GM12878 (cell line): ENCODE data around the gene RNASEH2A. TPM values are rescaled to one million over a fixed set of nuclear protein-coding genes. Genes with fewer than 3 reads are reported as not detected.
A peak's percentile ranks its signal among the peaks of the same experiment; 100 is the strongest.

Source experiments
- CBX3 ChIP-seq: fragments of 200-600 bp; sonication (generic); IDR thresholded peaks from 2 replicates; pipeline ENCODE4 v1.6.1; 2016; ENCODE audit warnings: low read depth, borderline replicate concordance
- CTCF ChIP-seq, 3 experiments: IDR thresholded peaks in 2 of 3; conservative IDR thresholded peaks in 1 of 3; 2 replicates each; pipeline ENCODE4 v1.5.1; 2011; ENCODE audit warnings: low read depth in 3 of 3, low read length in 3 of 3, mild to moderate bottlenecking in 3 of 3, control low read depth in 2 of 3, moderate library complexity in 2 of 3, inconsistent platforms in 1 of 3, mixed read lengths in 1 of 3; ENCODE audit not compliant: control insufficient read depth in 2 of 3, insufficient read depth in 1 of 3; ENCODE audit errors: extremely low read depth in 1 of 3
- ELK1 ChIP-seq: IDR thresholded peaks from 2 replicates; pipeline ENCODE4 v1.6.1; 2012; ENCODE audit warnings: low read depth, low read length, improper control_type of control experiment
- ESRRA ChIP-seq: IDR thresholded peaks from 2 replicates; pipeline ENCODE4 v1.6.1; 2012; ENCODE audit warnings: mild to moderate bottlenecking, low read length, improper control_type of control experiment
- EZH2 ChIP-seq: IDR thresholded peaks from 2 replicates; pipeline ENCODE4 v1.6.1; 2012; ENCODE audit warnings: low read depth, mild to moderate bottlenecking, control low read depth, inconsistent platforms, low read length, borderline replicate concordance; ENCODE audit not compliant: control insufficient read depth
- GATAD2B ChIP-seq: fragments of 450-650 bp; conservative IDR thresholded peaks from 2 replicates; pipeline ENCODE4 v1.6.1; 2017; ENCODE audit warnings: low read depth, mild to moderate bottlenecking, moderate library complexity
- IRF3 ChIP-seq: fragments of 450-650 bp; IDR thresholded peaks from 2 replicates; pipeline ENCODE4 v1.6.1; 2014; ENCODE audit warnings: mild to moderate bottlenecking
- JUNB ChIP-seq: IDR thresholded peaks from 2 replicates; pipeline ENCODE4 v1.6.1; 2016; ENCODE audit warnings: antibody characterized with exemption, mild to moderate bottlenecking
- NFXL1 ChIP-seq: fragments of 450-650 bp; IDR thresholded peaks from 2 replicates; pipeline ENCODE4 v1.6.1; 2017; ENCODE audit warnings: antibody characterized with exemption, mild to moderate bottlenecking, borderline replicate concordance
- NFYB ChIP-seq: IDR thresholded peaks from 2 replicates; pipeline ENCODE4 v1.6.1; 2011; ENCODE audit warnings: low read depth, mild to moderate bottlenecking, low read length, improper control_type of control experiment, moderate library complexity; ENCODE audit not compliant: insufficient read depth
- SREBF1 ChIP-seq: IDR thresholded peaks from 2 replicates; pipeline ENCODE4 v1.6.1; 2012; ENCODE audit warnings: mild to moderate bottlenecking, low read length
- SREBF2 ChIP-seq: IDR thresholded peaks from 2 replicates; pipeline ENCODE4 v1.6.1; 2012; ENCODE audit warnings: mild to moderate bottlenecking, low read length
- TBL1XR1 ChIP-seq: IDR thresholded peaks from 2 replicates; pipeline ENCODE4 v1.6.1; 2012; ENCODE audit warnings: low read depth, low read length, improper control_type of control experiment
- USF1 ChIP-seq: IDR thresholded peaks from 2 replicates; pipeline ENCODE4 v1.6.1; 2011; ENCODE audit warnings: borderline replicate concordance, low read depth, mild to moderate bottlenecking, moderate library complexity, mixed read lengths, low read length; ENCODE audit not compliant: insufficient read depth; ENCODE audit errors: extremely low read length
- YY1 ChIP-seq: IDR thresholded peaks from 2 replicates; pipeline ENCODE4 v1.6.1; 2011; ENCODE audit warnings: low read depth, mild to moderate bottlenecking, low read length
- ZZZ3 ChIP-seq: IDR thresholded peaks from 2 replicates; pipeline ENCODE4 v1.6.1; 2011; ENCODE audit warnings: low read depth; ENCODE audit not compliant: control insufficient read depth, insufficient read length
- polyA plus RNA-seq, 11 experiments: library from polyadenylated mRNA; depleted of rRNA in 4 of 11; unstranded in 6 of 11; stranded (reverse) in 5 of 11; fragments of >200 nt; fragmentation: Nextera tagmentation in 4 of 11; fragmentation: Illumina TruSeq in 1 of 11; extraction: Ambion mirVana in 4 of 11; extraction: Trizol in 1 of 11; gene quantifications; 1 replicate in 1 of 11; 2 replicates in 10 of 11; pipeline versions ENCODE4 v1.2.1 to v1.2.3, GENCODE V29; 2011 to 2016; ENCODE audit warnings: inconsistent platforms in 2 of 11, missing spikeins in 2 of 11, low read depth in 1 of 11
- total RNA-seq, 4 experiments: library from RNA; depleted of rRNA in 3 of 4; stranded (reverse); fragments of >200 nt in 3 of 4; fragmentation: Illumina TruSeq in 1 of 4; extraction: Trizol in 1 of 4; gene quantifications; 2 replicates each; pipeline versions ENCODE4 v1.2.1 to v1.2.3, GENCODE V29; 2013 to 2021
- TF ChIP-seq, protein P1 (sequence below): IDR thresholded peaks from 2 replicates; pipeline ENCODE4 v1.6.1; 2012; ENCODE audit warnings: low read depth, low read length, improper control_type of control experiment
- TF ChIP-seq, protein P2 (sequence below): fragments of 450-650 bp; IDR thresholded peaks from 2 replicates; pipeline ENCODE4 v1.6.1; 2018; ENCODE audit warnings: mild to moderate bottlenecking, low read depth, moderate library complexity; ENCODE audit not compliant: partially characterized antibody
- TF ChIP-seq, protein P3 (sequence below): IDR thresholded peaks from 2 replicates; pipeline ENCODE4 v1.6.1; 2012; ENCODE audit warnings: low read depth, low read length, improper control_type of control experiment

RNASEH2A gene
- total and polyA plus RNA-seq, 10 of the 15 experiments (the other 5 are each of a cell fraction or from before 2014, with no cell fraction given): 17.4 to 103 (median 40.4) TPM

DNA sequence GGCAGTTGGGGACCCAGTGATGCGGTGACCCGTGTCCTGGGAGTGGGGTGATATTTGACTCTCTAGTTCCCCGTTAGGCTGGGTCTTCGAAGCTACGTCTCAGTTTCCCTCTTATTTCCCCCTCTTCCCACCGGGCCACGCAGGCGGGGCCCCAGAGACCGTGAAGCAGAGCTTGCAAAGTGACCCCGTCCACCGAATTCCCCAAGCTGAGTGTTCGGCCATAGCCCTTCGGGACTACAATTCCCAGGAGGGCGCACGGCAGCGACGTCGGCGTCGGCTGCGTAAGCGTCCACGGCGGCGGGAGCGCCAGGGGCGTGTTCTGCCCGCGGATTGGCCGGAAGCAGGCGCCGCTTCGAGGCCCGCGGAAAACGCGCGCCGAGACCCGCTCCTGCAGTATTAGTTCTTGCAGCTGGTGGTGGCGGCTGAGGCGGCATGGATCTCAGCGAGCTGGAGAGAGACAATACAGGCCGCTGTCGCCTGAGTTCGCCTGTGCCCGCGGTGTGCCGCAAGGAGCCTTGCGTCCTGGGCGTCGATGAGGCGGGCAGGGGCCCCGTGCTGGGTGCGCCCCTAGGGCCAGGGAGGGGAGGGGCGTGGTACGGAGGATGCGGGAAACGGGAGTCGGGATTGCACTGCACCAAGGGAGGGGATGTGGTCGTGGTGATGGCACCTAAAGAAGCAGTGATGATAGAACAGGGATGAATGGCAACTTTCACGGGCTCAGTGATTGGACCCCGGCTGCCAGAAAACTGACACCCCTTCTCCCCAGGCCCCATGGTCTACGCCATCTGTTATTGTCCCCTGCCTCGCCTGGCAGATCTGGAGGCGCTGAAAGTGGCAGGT, at the start of gene RNASEH2A (continued):
- no peak for TF ChIP-seq CTCF (IDR thresholded peaks at IDR 0.05 in 2 of 3, conservative IDR thresholded peaks at IDR 0.05 in 1 of 3; ENCODE audit: control insufficient read depth in 2 of 3, extremely low read depth in 1 of 3, insufficient read depth in 1 of 3, low read depth in 3 of 3, low read length in 3 of 3)
- peak; percentile 15; the same call in 1 of the 2 replicates for TF ChIP-seq SREBF1
- no peak for TF ChIP-seq SREBF2
- TF ChIP-seq JUNB: no peak
- peak; percentile 96 for TF ChIP-seq YY1
- TF ChIP-seq CBX3: no peak
- TF ChIP-seq IRF3: no peak; the same call in 1 of the 2 replicates
- TF ChIP-seq EZH2: no peak
- TF ChIP-seq NFXL1: no peak
- 0 out of 2 replicates have a peak, but pooled peaks have one; percentile 15 for TF ChIP-seq TBL1XR1
- no peak; the same call in 1 of the 2 replicates for TF ChIP-seq GATAD2B
- no peak for TF ChIP-seq ZZZ3
- no peak for TF ChIP-seq USF1
- TF ChIP-seq, protein P1, sequence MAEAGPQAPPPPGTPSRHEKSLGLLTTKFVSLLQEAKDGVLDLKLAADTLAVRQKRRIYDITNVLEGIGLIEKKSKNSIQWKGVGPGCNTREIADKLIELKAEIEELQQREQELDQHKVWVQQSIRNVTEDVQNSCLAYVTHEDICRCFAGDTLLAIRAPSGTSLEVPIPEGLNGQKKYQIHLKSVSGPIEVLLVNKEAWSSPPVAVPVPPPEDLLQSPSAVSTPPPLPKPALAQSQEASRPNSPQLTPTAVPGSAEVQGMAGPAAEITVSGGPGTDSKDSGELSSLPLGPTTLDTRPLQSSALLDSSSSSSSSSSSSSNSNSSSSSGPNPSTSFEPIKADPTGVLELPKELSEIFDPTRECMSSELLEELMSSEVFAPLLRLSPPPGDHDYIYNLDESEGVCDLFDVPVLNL: peak; percentile 88
- TF ChIP-seq, protein P2, sequence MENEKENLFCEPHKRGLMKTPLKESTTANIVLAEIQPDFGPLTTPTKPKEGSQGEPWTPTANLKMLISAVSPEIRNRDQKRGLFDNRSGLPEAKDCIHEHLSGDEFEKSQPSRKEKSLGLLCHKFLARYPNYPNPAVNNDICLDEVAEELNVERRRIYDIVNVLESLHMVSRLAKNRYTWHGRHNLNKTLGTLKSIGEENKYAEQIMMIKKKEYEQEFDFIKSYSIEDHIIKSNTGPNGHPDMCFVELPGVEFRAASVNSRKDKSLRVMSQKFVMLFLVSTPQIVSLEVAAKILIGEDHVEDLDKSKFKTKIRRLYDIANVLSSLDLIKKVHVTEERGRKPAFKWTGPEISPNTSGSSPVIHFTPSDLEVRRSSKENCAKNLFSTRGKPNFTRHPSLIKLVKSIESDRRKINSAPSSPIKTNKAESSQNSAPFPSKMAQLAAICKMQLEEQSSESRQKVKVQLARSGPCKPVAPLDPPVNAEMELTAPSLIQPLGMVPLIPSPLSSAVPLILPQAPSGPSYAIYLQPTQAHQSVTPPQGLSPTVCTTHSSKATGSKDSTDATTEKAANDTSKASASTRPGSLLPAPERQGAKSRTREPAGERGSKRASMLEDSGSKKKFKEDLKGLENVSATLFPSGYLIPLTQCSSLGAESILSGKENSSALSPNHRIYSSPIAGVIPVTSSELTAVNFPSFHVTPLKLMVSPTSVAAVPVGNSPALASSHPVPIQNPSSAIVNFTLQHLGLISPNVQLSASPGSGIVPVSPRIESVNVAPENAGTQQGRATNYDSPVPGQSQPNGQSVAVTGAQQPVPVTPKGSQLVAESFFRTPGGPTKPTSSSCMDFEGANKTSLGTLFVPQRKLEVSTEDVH: no peak
- TF ChIP-seq ESRRA: no peak
- peak; percentile 50; the same call in 1 of the 2 replicates for TF ChIP-seq ELK1
- TF ChIP-seq, protein P3, sequence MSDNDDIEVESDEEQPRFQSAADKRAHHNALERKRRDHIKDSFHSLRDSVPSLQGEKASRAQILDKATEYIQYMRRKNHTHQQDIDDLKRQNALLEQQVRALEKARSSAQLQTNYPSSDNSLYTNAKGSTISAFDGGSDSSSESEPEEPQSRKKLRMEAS: peak; percentile 88
- no peak for TF ChIP-seq NFYB
